Measurements from ENCODE around the gene CAPN11.
A peak's percentile ranks its signal among the peaks of the same experiment; 100 is the strongest.
"Not testable (repeated sequence)": the region's sequence is repeated elsewhere in the genome, so short reads cannot be mapped to it uniquely, and the experiment has no call there.

The CAPN11 gene

DNA sequence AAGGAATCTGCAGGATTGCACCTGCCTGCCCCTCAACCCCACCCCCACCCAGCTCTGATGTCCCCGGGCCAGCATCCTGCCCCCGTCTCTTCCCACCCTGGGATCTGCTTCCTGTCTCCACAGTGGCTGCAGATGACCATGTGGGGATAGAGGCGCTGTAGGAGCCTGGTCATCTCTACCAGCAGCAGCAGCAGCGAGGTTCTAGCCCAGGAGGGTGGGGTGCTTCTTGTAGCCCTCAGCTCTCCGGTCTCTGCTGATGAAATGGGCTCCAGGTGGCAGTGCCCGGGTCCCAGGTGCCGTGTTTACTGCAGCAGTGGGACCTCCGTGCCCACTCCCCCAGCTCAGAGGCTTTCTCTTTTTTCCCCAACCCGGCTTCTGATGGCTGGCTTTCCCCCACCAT, 25.2 kb downstream of the CAPN11 start:
- no peak for DNase-seq

DNA sequence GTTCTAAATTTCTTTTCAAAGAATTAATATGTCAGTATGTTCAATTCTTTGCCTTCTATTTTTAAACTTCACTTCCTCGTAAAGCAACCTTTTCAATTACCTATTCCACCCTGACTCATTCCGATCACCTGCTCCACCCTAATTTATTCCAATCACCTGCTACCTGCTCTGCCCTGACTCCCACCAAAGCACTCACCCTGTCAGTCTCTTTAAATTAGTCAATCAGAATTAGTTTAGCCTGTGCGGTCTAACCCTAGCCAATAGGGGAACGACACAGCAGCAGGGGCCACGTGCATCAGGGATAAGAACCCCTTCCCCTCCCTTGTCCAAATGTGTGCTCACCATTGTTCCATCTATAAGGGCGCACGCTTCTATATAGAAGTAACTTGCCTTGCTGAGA, 26.7 kb downstream of the CAPN11 start:
- DNase-seq = not testable (repeated sequence)

DNA sequence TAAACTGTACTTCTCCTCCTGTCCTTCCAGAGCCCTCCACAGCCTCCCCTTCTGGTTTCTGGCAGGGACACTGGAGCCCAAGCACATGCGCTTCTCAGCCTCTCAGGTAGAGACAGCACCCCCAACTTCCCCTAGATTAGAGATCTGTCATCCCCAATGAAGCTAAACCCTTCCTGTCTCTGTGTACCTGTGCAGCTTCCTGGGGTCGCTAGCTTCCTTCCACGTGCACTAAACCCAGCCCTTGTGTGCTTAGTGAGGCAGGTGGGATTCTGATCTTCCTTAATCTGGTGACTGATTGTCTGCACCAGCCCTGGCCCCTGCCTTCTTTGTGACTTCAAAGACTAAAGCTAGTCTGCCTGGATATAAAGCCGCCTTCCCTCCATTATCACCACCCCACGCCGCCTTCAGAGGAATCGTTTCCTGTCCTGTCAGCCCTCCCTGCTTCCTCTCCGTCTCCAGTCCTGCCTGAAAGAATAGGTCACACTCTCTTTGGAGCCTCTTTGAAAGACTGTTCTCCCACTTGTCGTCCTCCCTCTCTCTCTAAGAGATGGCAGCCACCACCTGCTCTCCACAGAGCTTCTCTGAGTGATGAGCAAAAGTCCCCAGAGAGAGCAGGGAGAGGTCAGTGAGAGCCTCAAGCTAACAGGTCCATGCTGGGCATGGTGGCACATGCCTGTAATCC, 27.5 kb downstream of the CAPN11 start:
- DNase-seq = no peak

DNA sequence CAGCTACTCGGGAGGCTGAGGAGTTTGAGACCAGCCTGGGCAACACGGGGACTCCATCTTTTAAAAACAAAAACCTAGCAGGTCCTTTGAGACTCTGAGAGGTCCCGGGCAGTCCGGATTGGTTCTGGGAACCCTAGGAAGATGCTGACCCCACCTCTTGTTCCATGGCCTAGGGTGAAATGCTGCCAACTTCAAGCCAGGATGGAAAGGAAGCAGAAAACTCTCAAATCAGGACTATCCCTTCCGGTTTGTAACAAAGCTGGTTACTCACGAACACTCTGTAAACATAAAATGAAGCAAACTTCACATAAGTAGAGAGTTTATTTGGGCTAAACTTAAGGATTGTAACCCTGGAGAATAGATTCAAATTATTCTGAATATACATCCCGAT, 28.0 kb downstream of the CAPN11 start:
- no peak for DNase-seq

- no peak for DNase-seq
Observed at GRCh38 chr6:44188819-44189218, 30.2 kb downstream of the CAPN11 start.

DNA sequence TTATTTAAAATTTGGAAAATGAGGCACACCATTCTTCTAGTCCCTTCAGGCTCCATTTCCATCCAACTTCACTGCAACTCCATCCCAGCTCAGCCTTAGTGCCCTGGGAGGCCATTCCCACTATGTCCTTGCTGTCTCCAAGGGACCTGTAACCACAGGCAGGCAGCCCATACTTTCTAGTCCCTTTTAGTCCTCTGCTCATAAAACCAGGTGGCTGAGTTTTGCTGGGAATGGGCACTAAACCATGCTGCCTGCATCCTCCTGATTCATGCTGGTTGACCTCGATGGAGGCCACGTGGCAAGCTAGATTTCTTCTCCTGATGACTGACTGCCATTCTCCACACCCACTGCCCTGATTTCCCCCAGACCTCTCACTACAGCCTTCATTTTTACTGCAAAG, 30.6 kb downstream of the CAPN11 start:
- DNase-seq = no peak

DNA sequence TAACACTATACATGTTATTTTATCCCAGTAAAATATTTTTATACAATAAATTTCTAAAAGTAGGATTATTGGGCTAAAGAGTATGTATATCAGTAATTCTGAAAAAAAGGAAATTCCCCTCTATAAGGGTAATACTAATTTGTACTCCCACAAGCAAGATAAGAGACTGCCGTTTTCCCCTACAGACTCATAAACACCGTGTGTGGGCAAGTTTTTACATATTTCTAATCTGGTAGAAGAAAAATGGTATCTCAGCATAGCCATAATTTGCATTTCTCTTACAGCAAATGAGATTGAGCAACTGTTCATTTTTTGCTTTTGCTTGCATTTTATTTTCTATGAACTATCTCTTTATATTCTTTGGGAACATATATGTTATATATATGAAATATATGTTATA, 32.1 kb downstream of the CAPN11 start:
- DNase-seq = no peak

DNA sequence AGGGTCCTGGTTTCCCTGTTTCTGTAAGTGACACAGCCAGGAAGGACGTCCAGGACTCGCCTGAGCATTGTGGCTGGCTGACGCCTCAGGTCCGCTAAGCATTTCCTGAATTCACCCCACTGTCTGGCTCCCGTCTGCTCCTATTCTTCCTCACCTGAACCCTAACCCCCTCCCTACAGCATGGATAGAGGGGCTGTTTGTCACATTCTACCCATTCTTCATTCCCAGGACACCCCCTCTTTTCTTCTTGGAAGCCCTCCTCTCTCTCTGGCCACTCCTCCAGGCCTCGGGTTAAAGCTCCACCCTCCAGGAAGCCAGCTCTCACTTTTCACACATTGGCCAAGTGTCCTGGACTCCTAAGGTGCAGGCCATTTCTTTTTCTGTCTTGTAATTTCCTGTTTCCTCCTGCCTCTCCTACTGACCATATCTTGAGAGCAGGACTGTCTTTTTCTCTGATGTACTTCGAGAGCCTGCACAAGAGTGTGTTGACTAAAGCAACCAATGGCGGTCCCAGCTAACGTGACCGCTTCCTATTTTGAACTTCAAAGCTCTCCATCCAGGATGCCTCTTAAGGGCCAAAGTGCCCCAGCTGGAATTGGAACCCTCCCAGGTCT, 33.9 kb downstream of the CAPN11 start:
- DNase-seq = no peak

DNA sequence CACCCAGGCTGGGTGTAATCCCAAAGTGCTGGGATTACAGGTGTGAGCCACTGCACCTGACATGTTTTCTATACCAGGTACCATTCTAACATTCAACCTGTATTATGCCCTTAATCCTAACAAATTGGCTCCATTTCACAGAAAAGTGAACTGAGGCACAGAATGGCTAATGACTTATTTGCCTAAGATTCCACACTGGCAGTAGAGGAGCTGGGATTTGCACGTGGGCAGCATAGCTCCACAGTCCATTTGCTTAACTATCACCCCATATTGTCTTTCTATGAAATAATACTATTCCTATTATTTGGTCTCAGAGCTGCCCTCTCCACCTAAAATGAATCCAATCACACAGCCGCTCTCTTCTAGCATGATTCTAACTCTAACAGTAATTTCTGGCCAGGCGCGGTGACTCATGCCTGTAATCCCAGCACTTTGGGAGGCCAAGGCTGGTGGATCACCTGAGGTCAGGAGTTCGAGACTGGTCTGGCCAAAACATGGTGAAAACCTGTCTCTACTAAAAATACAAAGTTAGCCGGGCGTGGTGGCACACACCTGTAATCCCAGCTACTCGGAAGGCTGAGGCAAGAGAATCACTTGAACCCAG, 34.8 kb downstream of the CAPN11 start:
- DNase-seq = no peak

DNA sequence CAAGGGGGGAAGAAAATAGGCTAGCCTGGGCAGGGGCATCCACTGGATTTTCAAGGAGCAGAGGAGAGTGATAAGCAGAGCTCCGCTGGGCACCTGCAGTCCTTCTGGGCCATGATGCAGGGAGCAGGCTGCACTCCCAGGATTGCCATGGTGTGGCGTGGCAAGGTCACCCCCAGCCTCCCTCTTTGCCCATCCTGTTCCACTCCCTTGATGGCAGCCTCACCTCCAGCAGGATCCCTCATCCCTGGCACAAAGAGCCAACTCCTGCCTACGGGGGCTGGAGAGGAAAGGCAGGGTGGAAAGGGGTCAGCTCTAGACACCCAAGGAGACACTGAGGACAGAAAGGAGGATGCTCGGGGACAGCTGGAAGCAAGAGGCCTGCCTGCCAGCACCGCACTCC, 35.7 kb downstream of the CAPN11 start:
- no peak for DNase-seq

- DNase-seq = not testable (repeated sequence)
Observed at GRCh38 chr6:44196351-44196750, 37.7 kb downstream of the CAPN11 start.

DNA sequence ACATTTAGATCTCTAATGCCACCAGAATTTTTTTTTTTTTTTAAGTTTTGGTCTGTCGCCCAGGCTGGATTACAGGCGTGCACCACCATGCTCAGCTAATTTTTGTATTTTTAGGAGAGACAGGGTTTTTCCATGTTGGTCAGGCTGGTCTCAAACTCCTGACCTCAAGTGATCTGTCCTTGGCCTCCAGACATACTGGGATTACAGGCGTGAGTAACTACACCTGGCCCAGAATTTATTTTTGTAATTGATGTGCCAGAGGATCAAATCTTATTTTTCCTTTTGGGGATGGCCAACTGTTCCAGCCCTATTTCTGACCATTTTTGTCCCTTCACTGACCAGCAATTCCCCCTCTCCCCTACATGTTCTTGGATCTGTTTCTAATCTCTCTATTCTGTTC, 40.1 kb downstream of the CAPN11 start:
- no peak for DNase-seq

DNA sequence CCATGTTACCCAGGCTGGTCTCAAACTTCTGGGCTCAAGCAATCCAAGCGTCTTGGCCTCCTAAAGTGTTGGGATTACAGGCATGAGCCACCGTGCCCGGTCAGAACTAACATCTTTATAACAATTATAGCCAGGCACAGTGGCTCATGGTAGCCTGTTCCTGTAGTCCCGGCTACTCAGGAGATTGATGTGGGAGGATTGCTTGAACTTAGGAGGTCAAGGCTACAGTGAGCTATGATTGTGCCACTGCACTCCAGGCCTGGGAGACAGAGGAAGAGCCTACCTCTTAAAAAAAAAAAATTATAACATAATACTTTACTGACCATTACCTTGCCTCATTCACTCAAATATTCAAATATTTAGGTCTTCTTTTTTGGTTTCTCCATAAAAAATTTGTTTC, 41.3 kb downstream of the CAPN11 start:
- DNase-seq = no peak

- no peak for DNase-seq
Observed at GRCh38 chr6:44201200-44201599, 42.6 kb downstream of the CAPN11 start.

DNA sequence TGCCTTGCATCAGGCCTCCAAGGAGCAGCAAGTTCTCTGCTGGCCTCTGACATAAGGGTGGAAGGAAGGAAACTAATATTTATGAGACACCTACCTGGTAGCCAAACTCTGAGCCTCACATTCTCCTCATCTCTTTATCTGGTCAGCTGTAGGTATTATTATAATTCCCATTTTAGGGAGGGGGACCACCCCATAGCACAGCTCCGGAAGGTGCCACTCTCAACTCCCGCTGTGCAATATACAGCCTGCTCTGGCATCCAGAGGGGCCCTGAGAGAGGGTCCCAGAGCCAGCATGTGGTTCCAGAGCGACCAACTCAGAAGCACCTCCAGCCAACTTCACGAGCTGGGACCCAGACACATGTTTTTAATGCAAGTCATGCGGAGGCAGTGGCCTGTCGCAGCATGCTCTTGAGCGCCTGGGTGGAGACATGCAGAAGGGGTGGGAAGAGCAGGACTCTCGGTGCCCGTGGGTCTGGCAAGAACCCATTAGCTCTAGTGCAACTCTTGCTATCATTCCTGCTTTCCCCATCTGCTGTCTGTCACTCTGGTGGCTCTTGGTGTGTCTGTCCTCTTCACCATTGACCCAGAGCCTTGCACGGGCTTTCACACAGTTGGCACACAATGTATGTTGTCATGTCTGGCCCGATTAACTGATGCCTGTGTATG, 43.2 kb downstream of the CAPN11 start:
- DNase-seq = no peak

DNA sequence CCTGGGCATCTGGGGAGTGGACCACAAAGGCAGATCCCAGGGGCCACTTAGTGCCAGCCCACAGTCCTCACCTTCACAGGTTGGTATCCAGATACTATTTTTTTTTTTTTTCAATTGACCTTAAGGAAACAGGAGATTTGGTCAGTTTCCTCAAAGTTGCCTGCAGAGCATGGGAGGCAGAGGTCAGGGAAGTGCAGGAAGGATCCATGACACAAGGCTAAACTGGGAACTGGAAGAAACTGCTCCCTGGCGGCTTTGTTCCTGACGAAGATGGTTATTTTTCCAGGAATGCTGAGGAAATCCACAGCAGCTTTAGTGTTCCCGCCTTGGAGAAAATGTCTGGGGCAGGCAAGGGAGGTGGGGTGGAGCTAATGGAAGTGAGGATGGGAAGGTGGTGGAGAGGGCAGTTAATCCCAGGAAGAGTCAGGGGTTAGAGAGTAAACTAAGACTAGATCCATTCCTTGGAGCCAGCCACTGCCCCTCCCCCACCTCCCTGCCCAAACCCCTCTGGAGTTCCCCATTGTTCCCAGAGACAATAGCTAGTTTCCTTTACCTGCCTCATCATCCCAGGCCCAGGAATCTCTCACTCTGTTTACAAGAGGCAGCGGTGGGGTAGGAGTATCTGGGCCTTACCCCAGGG, 43.8 kb downstream of the CAPN11 start:
- no peak for DNase-seq

- DNase-seq = no peak
Observed at GRCh38 chr6:44202972-44203750, 44.5 kb downstream of the CAPN11 start.

- DNase-seq = no peak
Observed at GRCh38 chr6:44203955-44204354, 45.3 kb downstream of the CAPN11 start.

- DNase-seq = no peak
Observed at GRCh38 chr6:44207966-44208365, 49.3 kb downstream of the CAPN11 start.

GRCh38 chr6:44211284-44211683, 52.7 kb downstream of the CAPN11 start:
- no peak for DNase-seq

- DNase-seq = no peak
Observed at GRCh38 chr6:44214307-44214706, 55.7 kb downstream of the CAPN11 start.

DNA sequence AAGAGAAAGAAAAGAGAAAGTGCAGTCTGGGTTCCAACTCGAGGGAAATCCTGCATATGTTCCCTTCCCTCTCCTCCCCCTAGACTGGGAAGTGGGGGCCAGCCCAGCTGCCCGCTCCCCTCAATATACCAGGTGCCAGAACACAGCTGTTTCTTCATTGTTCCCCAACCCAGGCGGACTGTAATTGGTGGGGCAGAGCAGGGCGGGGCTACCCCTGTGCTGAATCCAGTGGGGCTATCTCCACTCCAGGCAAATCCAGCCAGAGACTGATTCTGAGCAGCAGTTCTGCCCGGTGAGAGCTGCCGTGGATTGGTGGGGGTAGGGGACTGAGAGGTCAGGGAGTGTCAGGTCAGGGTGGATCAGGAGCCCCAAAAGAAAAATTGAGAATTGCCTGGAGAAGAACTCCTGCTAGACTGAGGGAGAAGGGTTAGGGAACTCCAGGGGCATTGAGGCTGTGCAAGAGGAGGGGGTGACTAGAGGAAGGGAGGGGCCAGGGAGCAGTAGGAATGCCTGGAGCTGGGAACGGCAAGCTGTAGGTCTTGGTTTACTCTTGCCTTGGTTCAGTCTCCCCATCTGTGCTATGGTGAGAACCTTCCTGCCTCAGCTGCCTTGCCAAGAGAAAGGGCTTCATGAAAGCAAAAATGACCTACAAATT, 58.2 kb downstream of the CAPN11 start, which contains the start of gene MYMX:
Gene MYMX (plus strand): TSS at position 250 of the 655 bp plus-strand sequence. CDS start 546 bp downstream, outside the sequence.
- DNase-seq = peak; percentile 77
